ENCODE data around the gene TMEM63C.

TMEM63C gene

GRCh38 chr14:77185093-77185465 lies 3.5 kb downstream of the TMEM63C start:
- no peak for TF ChIP-seq POU6F1 (CRISPR knock-in tag; IDR thresholded peaks at IDR 0.05; ENCODE audit: borderline replicate concordance, low read depth)
- no peak for TF ChIP-seq ZC3H10 (CRISPR knock-in tag; IDR thresholded peaks at IDR 0.05)
- TF ChIP-seq RARB (CRISPR knock-in tag; IDR thresholded peaks at IDR 0.05), result no peak
- no peak for TF ChIP-seq TOX (CRISPR knock-in tag; IDR thresholded peaks at IDR 0.05; ENCODE audit: borderline replicate concordance)
- no peak for TF ChIP-seq PATZ1 (CRISPR knock-in tag; IDR thresholded peaks at IDR 0.05; ENCODE audit: borderline replicate concordance)
- TF ChIP-seq TCF4 (CRISPR knock-in tag; IDR thresholded peaks at IDR 0.05; ENCODE audit: borderline replicate concordance), result no peak
- no peak for TF ChIP-seq ESRRG (CRISPR knock-in tag; IDR thresholded peaks at IDR 0.05)
- TF ChIP-seq ZFP30 (CRISPR knock-in tag; IDR thresholded peaks at IDR 0.05), result no peak
- TF ChIP-seq ZNF8 (CRISPR knock-in tag; IDR thresholded peaks at IDR 0.05), result no peak
- TF ChIP-seq ISL1 (CRISPR knock-in tag; IDR thresholded peaks at IDR 0.05), result no peak
- no peak for TF ChIP-seq PPARA (CRISPR knock-in tag; IDR thresholded peaks at IDR 0.05; ENCODE audit: borderline replicate concordance)
- ATAC-seq, result no peak

- peak; percentile 83 for ATAC-seq
- TF ChIP-seq TCF4 (CRISPR knock-in tag; IDR thresholded peaks at IDR 0.05; ENCODE audit: borderline replicate concordance), result no peak
- TF ChIP-seq CSRNP3 (CRISPR knock-in tag; IDR thresholded peaks at IDR 0.05), result no peak
- no peak for TF ChIP-seq ZNF565 (CRISPR knock-in tag; conservative IDR thresholded peaks at IDR 0.05; ENCODE audit: low read depth)
- no peak for TF ChIP-seq ZNF70 (CRISPR knock-in tag; IDR thresholded peaks at IDR 0.05)
- TF ChIP-seq TSHZ2 (CRISPR knock-in tag; IDR thresholded peaks at IDR 0.05), result no peak
- TF ChIP-seq PATZ1 (CRISPR knock-in tag; IDR thresholded peaks at IDR 0.05; ENCODE audit: borderline replicate concordance), result no peak
- TF ChIP-seq ESRRG (CRISPR knock-in tag; IDR thresholded peaks at IDR 0.05), result no peak
- TF ChIP-seq PPARA (CRISPR knock-in tag; IDR thresholded peaks at IDR 0.05; ENCODE audit: borderline replicate concordance), result no peak
- no peak for TF ChIP-seq ARNTL (CRISPR knock-in tag; IDR thresholded peaks at IDR 0.05; ENCODE audit: borderline replicate concordance, low read depth)
- TF ChIP-seq RARB (CRISPR knock-in tag; IDR thresholded peaks at IDR 0.05), result no peak
- TF ChIP-seq ZC3H10 (CRISPR knock-in tag; IDR thresholded peaks at IDR 0.05), result no peak
- TF ChIP-seq ZNF8 (CRISPR knock-in tag; IDR thresholded peaks at IDR 0.05), result no peak
- no peak for TF ChIP-seq BACH2 (CRISPR knock-in tag; IDR thresholded peaks at IDR 0.05; ENCODE audit: borderline replicate concordance)
- TF ChIP-seq ZFP30 (CRISPR knock-in tag; IDR thresholded peaks at IDR 0.05), result no peak
- no peak for TF ChIP-seq POU6F1 (CRISPR knock-in tag; IDR thresholded peaks at IDR 0.05; ENCODE audit: borderline replicate concordance, low read depth)
- no peak for TF ChIP-seq ISL1 (CRISPR knock-in tag; IDR thresholded peaks at IDR 0.05)
- no peak for TF ChIP-seq TOX (CRISPR knock-in tag; IDR thresholded peaks at IDR 0.05; ENCODE audit: borderline replicate concordance)
Measured at GRCh38 chr14:77186911-77187648, 5.5 kb downstream of the TMEM63C start.
